Measurements from ENCODE around the gene MRPL18. TPM values are rescaled to one million over a fixed set of nuclear protein-coding genes. Genes with fewer than 3 reads are reported as not detected.

The MRPL18 gene
- total and polyA plus RNA-seq, 2 of the 4 experiments (the other 2 are of a cell fraction): 53.4 to 56.8 TPM

DNA sequence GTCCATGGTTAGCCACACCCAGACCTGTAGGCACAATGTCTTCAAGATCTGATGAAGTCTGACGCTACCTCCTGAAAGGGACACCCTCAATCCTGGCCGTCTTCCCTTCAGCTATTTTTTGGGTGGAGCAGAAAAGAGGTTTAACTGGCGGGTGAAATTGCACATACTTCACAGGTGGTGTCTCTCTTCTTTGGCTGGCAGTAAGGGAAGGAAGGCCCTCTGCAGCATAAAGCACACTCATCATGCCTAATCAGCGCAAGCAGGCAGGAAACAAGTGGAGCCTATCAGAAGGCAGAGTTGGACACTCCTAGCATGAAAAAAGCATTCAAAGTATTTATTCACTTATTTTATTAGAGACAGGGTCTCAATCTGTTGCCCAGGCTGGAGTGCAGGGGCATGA is 42.7 kb downstream of the MRPL18 start:
- Histone ChIP-seq H3K79me1 (ENCODE audit: low read depth in 1 of 2, low read length in 2 of 2) (no peaks in the 10 kb centered on the region), H3K56ac (ENCODE audit: extremely low read depth, insufficient read depth, low read length) (no peak overlapping the region), H2AFZ (replicated peaks; ENCODE audit: low read length, poor library complexity) (no peak overlapping the region), H4K8ac (ENCODE audit: low read depth in 2 of 2, low read length in 2 of 2) (no peak overlapping the region), H3K4me2 (ENCODE audit: low read depth, low read length) (no peak overlapping the region), H4K5ac (ENCODE audit: low read depth, low read length) (no peak overlapping the region), H4K20me1 (ENCODE audit: insufficient read depth, low read length) (no peaks in the 10 kb centered on the region), H3K36me3 (ENCODE audit: control insufficient read depth, insufficient read depth, low read length) (no peaks in the 10 kb centered on the region), H3K9me1 (ENCODE audit: insufficient read depth, low read length) (peaks cover 3% of the 10 kb centered on the region; the same call in 1 of the 2 replicates), H4K91ac (ENCODE audit: insufficient read depth, low read depth, low read length) (no peak overlapping the region), H2BK20ac (ENCODE audit: low read depth, low read length) (no peak overlapping the region), H3K23ac (ENCODE audit: low read depth, low read length) (no peak overlapping the region), H3K4ac (ENCODE audit: low read depth, low read length) (no peak overlapping the region), H3K9ac (ENCODE audit: low read depth, low read length) (no peak overlapping the region), H2BK5ac (ENCODE audit: low read depth, low read length, poor library complexity, severe bottlenecking) (no peak overlapping the region), H2BK15ac (ENCODE audit: low read depth, low read length) (no peak overlapping the region), H2AK5ac (ENCODE audit: low read depth, low read length) (no peak overlapping the region), H2AK9ac (replicated peaks; ENCODE audit: low read depth, low read length, poor library complexity) (no peak overlapping the region), H3K14ac (replicated peaks; ENCODE audit: low read depth, low read length) (no peak overlapping the region), H3K4me3 (ENCODE audit: insufficient read depth, low read depth, low read length) (no peak overlapping the region), H3K9me3 (ENCODE audit: control insufficient read depth, insufficient read depth, low read length) (no peaks in the 10 kb centered on the region), H3K27ac (ENCODE audit: insufficient read depth, low read length) (no peak overlapping the region), H3K4me1 (ENCODE audit: control insufficient read depth, insufficient read depth, low read length) (peaks cover 4% of the 10 kb centered on the region; the same call in 1 of the 2 replicates), H2BK120ac (ENCODE audit: low read depth, low read length) (no peak overlapping the region), H3K18ac (ENCODE audit: low read depth, low read length) (no peak overlapping the region), H3K27me3 (ENCODE audit: control insufficient read depth, insufficient read depth, low read length) (no peaks in the 10 kb centered on the region; the same call in 1 of the 2 replicates)
- dilution Hi-C loops (cut with HindIII; ENCODE audit: low sequenced_read_pairs, unreplicated experiment): no loop called here
- no peak for TF ChIP-seq BHLHE40 (IDR thresholded peaks at IDR 0.05; ENCODE audit: low read depth, low read length)
- TF ChIP-seq RCOR1 (IDR thresholded peaks at IDR 0.05; ENCODE audit: insufficient replicate concordance, low read length): no peak
- TF ChIP-seq RAD21 (IDR thresholded peaks at IDR 0.05; ENCODE audit: low read length): no peak
- TF ChIP-seq, protein P1, sequence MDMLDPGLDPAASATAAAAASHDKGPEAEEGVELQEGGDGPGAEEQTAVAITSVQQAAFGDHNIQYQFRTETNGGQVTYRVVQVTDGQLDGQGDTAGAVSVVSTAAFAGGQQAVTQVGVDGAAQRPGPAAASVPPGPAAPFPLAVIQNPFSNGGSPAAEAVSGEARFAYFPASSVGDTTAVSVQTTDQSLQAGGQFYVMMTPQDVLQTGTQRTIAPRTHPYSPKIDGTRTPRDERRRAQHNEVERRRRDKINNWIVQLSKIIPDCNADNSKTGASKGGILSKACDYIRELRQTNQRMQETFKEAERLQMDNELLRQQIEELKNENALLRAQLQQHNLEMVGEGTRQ (IDR thresholded peaks at IDR 0.05; ENCODE audit: low read depth, low read length): no peak
- TF ChIP-seq FOS (IDR thresholded peaks at IDR 0.05; ENCODE audit: low read depth, low read length): no peak
- TF ChIP-seq, protein P2, sequence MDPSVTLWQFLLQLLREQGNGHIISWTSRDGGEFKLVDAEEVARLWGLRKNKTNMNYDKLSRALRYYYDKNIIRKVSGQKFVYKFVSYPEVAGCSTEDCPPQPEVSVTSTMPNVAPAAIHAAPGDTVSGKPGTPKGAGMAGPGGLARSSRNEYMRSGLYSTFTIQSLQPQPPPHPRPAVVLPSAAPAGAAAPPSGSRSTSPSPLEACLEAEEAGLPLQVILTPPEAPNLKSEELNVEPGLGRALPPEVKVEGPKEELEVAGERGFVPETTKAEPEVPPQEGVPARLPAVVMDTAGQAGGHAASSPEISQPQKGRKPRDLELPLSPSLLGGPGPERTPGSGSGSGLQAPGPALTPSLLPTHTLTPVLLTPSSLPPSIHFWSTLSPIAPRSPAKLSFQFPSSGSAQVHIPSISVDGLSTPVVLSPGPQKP (IDR thresholded peaks at IDR 0.05; ENCODE audit: borderline replicate concordance, low read depth, low read length): no peak
- TF ChIP-seq RFX5 (IDR thresholded peaks at IDR 0.05; ENCODE audit: low read depth, low read length): no peak
- TF ChIP-seq CEBPB (IDR thresholded peaks at IDR 0.05; ENCODE audit: low read depth, low read length): no peak
- no peak for TF ChIP-seq SMC3 (IDR thresholded peaks at IDR 0.05; ENCODE audit: low read depth, low read length)
- no peak for TF ChIP-seq CTCF (conservative IDR thresholded peaks at IDR 0.05; ENCODE audit: low read depth, low read length)
- TF ChIP-seq NFE2L2 (IDR thresholded peaks at IDR 0.05; ENCODE audit: low read depth, low read length): no peak
- TF ChIP-seq MAFK (IDR thresholded peaks at IDR 0.05; ENCODE audit: low read depth, low read length): no peak
- no peak for TF ChIP-seq POLR2A (IDR thresholded peaks at IDR 0.05; ENCODE audit: low read depth, low read length)
- no peak for TF ChIP-seq CHD1 (IDR thresholded peaks at IDR 0.05; ENCODE audit: low read depth, low read length)
- TF ChIP-seq MXI1 (IDR thresholded peaks at IDR 0.05; ENCODE audit: borderline replicate concordance, low read depth, low read length): no peak
- TF ChIP-seq MAZ (IDR thresholded peaks at IDR 0.05; ENCODE audit: borderline replicate concordance, low read depth, low read length): no peak
- intact Hi-C loops (cut with micrococcal nuclease): no loop called here
- DNase-seq: no peak
- no CpG with 5 or more reads among the region's 4 CpGs for WGBS, 2 experiments (ENCODE audit: extremely low coverage in 2 of 2, insufficient read length in 1 of 2)
- ChIA-PET POLR2A (ENCODE audit: unreplicated experiment) (no interaction called here), CTCF (interaction anchor here (0.7 kb wide), 1 partner anchor 640 kb away, joined by 4 read pairs; no protein-coding TSS in a partner anchor)
- in situ Hi-C loops (cut with MboI; ENCODE audit: low sequenced_read_pairs): no loop called here
- ATAC-seq (ENCODE audit: low read depth): no peak
- BruUV-seq (replicated peaks): no TSS peak
